SK-N-SH treated with all-trans-retinoic acid at 6 μM for 48 hours (cell line): ENCODE results near the gene MYO5C.

Source experiments
- ATAC-seq: fragments of 200-7000 bp; cut with Tn5 transposase; 3 replicates; pipeline ENCODE4 v1.9.1; 2020; ENCODE audit warnings: mild to moderate bottlenecking, moderate library complexity
- ARNTL ChIP-seq: fragments of 450-650 bp; formaldehyde crosslinking; IDR thresholded peaks from 2 replicates; pipeline ENCODE4 v1.5.0; 2020; ENCODE audit warnings: low read depth, mild to moderate bottlenecking, moderate library complexity, borderline replicate concordance
- BACH2 ChIP-seq: fragments of 250-450 bp; sonication (Bioruptor Pico); IDR thresholded peaks from 2 replicates; pipeline ENCODE4 v1.9.0; 2021; ENCODE audit warnings: mild to moderate bottlenecking, borderline replicate concordance
- CSDC2 ChIP-seq: fragments of 250-450 bp; sonication (Bioruptor Pico); IDR thresholded peaks from 2 replicates; pipeline ENCODE4 v1.5.0; 2020; ENCODE audit warnings: mild to moderate bottlenecking, moderate library complexity
- ESRRG ChIP-seq: fragments of 250-450 bp; sonication (Bioruptor Pico); IDR thresholded peaks from 2 replicates; pipeline ENCODE4 v1.6.1; 2021; ENCODE audit warnings: mild to moderate bottlenecking
- GLIS3 ChIP-seq: fragments of 250-450 bp; sonication (Bioruptor Pico); IDR thresholded peaks from 2 replicates; pipeline ENCODE4 v1.5.0; 2020; ENCODE audit warnings: mild to moderate bottlenecking, moderate library complexity
- ISL1 ChIP-seq: fragments of 250-450 bp; sonication (Bioruptor Pico); IDR thresholded peaks from 2 replicates; pipeline ENCODE4 v2.1.2; 2022; ENCODE audit warnings: mild to moderate bottlenecking, moderate library complexity
- PPARA ChIP-seq: fragments of 250-450 bp; sonication (Bioruptor Pico); IDR thresholded peaks from 2 replicates; pipeline ENCODE4 v1.5.0; 2020; ENCODE audit warnings: mild to moderate bottlenecking, borderline replicate concordance
- SNAI2 ChIP-seq: fragments of 250-450 bp; sonication (Bioruptor Pico); IDR thresholded peaks from 2 replicates; pipeline ENCODE4 v1.5.0; 2020; ENCODE audit warnings: mild to moderate bottlenecking, moderate library complexity
- TCF4 ChIP-seq: fragments of 250-450 bp; sonication (Bioruptor Pico); IDR thresholded peaks from 2 replicates; pipeline ENCODE4 v1.8.0; 2021; ENCODE audit warnings: mild to moderate bottlenecking, moderate library complexity, borderline replicate concordance
- TOX ChIP-seq: fragments of 250-450 bp; sonication (Bioruptor Pico); IDR thresholded peaks from 2 replicates; pipeline ENCODE4 v1.8.0; 2021; ENCODE audit warnings: mild to moderate bottlenecking, moderate library complexity, borderline replicate concordance
- ZC3H10 ChIP-seq: fragments of 250-450 bp; sonication (Bioruptor Pico); IDR thresholded peaks from 2 replicates; pipeline ENCODE4 v1.5.1; 2021; ENCODE audit warnings: mild to moderate bottlenecking, moderate library complexity
- ZFP3 ChIP-seq: fragments of 250-450 bp; sonication (Bioruptor Pico); IDR thresholded peaks from 2 replicates; pipeline ENCODE4 v1.5.0; 2020; ENCODE audit warnings: mild to moderate bottlenecking, moderate library complexity
- ZNF565 ChIP-seq: fragments of 450-650 bp; formaldehyde crosslinking; conservative IDR thresholded peaks from 2 replicates; pipeline ENCODE4 v1.5.0; 2020; ENCODE audit warnings: low read depth, mild to moderate bottlenecking, moderate library complexity
- ZNF70 ChIP-seq: fragments of 450-650 bp; formaldehyde crosslinking; IDR thresholded peaks from 2 replicates; pipeline ENCODE4 v1.5.0; 2020; ENCODE audit warnings: mild to moderate bottlenecking, moderate library complexity
- ZNF8 ChIP-seq: fragments of 450-650 bp; formaldehyde crosslinking; IDR thresholded peaks from 2 replicates; pipeline ENCODE4 v1.5.0; 2020; ENCODE audit warnings: mild to moderate bottlenecking, moderate library complexity
- TF ChIP-seq, protein P1 (sequence below): fragments of 250-450 bp; sonication (Bioruptor Pico); IDR thresholded peaks from 2 replicates; pipeline ENCODE4 v1.8.0; 2021; ENCODE audit warnings: low read depth, mild to moderate bottlenecking, moderate library complexity, borderline replicate concordance
- TF ChIP-seq, protein P2 (sequence below): fragments of 250-450 bp; sonication (Bioruptor Pico); IDR thresholded peaks from 2 replicates; pipeline ENCODE4 v1.8.0; 2020; ENCODE audit warnings: mild to moderate bottlenecking, moderate library complexity, borderline replicate concordance
- TF ChIP-seq, protein P3 (sequence below): fragments of 250-450 bp; sonication (Bioruptor Pico); IDR thresholded peaks from 2 replicates; pipeline ENCODE4 v1.5.0; 2020; ENCODE audit warnings: mild to moderate bottlenecking, moderate library complexity

MYO5C gene

DNA sequence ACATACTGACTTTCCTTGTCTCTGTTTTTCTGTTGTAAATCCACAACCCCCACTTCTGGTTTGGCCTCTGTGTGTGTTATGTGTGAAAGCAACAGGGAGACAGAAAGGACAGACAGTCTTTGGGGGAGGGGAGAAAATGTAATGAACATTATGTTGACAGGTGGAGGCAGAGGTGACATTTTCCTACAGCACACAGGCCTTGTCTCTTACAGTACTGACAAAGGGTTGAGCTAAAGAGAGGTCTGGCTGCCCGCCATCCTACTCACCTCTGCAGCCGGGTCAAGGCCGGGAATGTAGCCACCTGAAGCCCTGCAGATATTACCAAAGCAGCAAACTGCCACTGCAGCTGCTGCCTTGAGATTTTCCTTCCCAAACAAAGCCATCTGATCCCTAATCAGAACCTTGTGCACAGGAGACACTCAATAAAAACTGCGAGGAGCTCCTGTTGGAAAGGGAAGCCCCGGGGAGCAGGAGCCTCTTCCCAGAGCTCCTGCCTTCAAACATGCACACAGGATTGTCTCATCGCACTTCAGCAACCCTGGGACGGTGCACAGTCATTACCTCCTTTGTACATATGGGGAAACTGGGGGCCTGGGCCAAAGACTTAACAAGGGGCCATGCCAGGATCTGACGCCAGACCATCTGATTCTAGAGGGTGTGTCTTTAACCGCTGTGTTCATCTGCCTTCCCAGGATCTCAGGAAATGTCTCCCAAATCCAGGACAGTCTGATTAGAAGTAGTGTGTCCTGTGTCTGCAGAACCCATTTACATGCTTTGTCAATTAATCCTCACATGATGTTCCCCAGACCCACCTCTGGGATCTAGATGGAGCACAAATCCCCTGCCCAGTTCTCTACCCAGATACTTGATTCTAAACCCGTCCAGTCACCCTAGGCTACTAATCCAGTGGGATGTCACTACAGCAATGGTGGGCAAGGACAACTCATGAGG, 14.2 kb downstream of the MYO5C start:
- TF ChIP-seq ZFP3 (CRISPR knock-in tag) (no peak), ESRRG (no peak), ZC3H10 (CRISPR knock-in tag) (no peak), BACH2 (CRISPR knock-in tag) (no peak), ZNF8 (CRISPR knock-in tag) (no peak), TOX (CRISPR knock-in tag) (no peak), TCF4 (CRISPR knock-in tag) (no peak), ARNTL (CRISPR knock-in tag) (no peak)
- TF ChIP-seq, protein P1, sequence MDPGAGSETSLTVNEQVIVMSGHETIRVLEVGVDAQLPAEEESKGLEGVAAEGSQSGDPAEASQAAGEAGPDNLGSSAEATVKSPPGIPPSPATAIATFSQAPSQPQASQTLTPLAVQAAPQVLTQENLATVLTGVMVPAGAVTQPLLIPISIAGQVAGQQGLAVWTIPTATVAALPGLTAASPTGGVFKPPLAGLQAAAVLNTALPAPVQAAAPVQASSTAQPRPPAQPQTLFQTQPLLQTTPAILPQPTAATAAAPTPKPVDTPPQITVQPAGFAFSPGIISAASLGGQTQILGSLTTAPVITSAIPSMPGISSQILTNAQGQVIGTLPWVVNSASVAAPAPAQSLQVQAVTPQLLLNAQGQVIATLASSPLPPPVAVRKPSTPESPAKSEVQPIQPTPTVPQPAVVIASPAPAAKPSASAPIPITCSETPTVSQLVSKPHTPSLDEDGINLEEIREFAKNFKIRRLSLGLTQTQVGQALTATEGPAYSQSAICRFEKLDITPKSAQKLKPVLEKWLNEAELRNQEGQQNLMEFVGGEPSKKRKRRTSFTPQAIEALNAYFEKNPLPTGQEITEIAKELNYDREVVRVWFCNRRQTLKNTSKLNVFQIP (CRISPR knock-in tag): no peak
- TF ChIP-seq, protein P2, sequence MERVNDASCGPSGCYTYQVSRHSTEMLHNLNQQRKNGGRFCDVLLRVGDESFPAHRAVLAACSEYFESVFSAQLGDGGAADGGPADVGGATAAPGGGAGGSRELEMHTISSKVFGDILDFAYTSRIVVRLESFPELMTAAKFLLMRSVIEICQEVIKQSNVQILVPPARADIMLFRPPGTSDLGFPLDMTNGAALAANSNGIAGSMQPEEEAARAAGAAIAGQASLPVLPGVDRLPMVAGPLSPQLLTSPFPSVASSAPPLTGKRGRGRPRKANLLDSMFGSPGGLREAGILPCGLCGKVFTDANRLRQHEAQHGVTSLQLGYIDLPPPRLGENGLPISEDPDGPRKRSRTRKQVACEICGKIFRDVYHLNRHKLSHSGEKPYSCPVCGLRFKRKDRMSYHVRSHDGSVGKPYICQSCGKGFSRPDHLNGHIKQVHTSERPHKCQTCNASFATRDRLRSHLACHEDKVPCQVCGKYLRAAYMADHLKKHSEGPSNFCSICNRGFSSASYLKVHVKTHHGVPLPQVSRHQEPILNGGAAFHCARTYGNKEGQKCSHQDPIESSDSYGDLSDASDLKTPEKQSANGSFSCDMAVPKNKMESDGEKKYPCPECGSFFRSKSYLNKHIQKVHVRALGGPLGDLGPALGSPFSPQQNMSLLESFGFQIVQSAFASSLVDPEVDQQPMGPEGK (CRISPR knock-in tag): no peak
- TF ChIP-seq, all 23 proteins: peak for 0
- ATAC-seq: no peak

DNA sequence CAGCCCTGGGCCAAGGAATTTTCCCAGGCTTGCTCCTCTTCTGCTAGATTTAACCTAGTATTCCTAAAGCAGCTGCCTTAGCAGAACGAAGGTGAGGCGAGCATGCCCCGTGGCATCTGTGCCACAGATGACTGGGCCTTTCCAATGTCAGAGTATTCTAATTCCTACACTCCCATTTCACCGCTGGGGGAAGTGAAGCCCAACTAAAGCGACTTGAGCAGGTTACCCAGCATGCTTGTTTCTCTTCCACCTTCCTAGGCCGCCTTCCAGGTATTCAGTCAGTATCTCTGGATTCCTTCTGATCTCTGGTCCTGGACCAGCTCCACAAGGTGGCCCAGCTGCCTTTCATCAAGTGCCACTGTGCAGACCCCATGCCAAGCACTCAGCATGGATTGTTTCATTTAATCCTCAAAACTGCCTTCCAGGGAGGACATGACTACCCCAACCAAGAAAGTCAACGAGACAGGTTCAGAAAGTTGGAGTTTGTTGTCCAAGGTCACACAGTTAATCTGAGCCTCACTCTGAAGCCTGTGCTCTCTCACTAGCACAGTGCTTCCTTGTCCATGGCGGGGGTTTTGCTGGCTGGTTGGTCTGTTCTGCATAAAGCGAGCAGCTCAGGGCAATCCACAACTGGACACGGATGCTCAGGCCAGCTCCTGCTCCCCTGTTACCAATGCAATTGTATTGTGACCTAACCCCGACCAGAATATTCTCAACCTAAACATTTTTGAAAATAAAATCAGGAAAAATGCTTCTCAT, 15.1 kb downstream of the MYO5C start:
- ATAC-seq: no peak
- TF ChIP-seq, protein P3, sequence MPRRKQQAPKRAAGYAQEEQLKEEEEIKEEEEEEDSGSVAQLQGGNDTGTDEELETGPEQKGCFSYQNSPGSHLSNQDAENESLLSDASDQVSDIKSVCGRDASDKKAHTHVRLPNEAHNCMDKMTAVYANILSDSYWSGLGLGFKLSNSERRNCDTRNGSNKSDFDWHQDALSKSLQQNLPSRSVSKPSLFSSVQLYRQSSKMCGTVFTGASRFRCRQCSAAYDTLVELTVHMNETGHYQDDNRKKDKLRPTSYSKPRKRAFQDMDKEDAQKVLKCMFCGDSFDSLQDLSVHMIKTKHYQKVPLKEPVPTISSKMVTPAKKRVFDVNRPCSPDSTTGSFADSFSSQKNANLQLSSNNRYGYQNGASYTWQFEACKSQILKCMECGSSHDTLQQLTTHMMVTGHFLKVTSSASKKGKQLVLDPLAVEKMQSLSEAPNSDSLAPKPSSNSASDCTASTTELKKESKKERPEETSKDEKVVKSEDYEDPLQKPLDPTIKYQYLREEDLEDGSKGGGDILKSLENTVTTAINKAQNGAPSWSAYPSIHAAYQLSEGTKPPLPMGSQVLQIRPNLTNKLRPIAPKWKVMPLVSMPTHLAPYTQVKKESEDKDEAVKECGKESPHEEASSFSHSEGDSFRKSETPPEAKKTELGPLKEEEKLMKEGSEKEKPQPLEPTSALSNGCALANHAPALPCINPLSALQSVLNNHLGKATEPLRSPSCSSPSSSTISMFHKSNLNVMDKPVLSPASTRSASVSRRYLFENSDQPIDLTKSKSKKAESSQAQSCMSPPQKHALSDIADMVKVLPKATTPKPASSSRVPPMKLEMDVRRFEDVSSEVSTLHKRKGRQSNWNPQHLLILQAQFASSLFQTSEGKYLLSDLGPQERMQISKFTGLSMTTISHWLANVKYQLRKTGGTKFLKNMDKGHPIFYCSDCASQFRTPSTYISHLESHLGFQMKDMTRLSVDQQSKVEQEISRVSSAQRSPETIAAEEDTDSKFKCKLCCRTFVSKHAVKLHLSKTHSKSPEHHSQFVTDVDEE (CRISPR knock-in tag): no peak
- TF ChIP-seq ZC3H10 (CRISPR knock-in tag) (no peak), TOX (CRISPR knock-in tag) (no peak), BACH2 (CRISPR knock-in tag) (no peak), SNAI2 (CRISPR knock-in tag) (no peak), ZNF8 (CRISPR knock-in tag) (no peak), ZNF70 (CRISPR knock-in tag) (no peak), PPARA (no peak), GLIS3 (CRISPR knock-in tag) (no peak), CSDC2 (CRISPR knock-in tag) (no peak), ISL1 (no peak)
- TF ChIP-seq, protein P1 (CRISPR knock-in tag): no peak

DNA sequence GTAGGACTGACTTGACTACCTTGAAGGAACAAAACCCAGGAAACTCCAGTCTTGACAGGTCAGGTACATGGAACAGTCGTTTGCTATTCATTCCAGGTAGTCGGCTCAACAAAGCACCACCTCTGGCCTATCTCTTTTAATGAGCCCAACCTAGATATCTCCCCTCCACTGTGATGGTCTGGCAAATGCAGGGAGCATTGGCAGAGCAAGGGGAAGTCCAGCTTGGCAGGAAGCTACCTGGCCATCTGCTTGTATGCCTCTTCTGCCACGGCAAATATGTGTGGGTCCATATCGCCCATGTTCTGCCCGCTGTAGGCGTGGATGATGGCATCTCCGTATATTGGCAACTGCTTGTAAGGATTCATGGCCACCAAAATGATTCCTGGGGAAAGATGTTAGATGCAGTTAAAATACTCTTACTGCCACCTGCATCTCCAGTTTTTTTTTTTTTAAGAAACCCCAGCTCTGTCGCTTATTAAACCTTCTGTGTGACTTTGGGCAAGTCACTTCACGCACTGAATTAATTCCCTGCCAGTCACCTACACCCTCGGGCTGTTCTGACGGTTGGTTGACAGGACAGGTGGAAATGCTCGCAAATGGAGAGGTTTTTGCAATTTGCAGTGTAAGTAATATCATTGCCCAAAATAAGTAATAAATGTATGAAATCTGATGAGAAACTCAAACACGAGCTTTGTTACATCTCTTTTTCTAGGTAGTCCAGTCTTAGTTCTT, 16.8 kb downstream of the MYO5C start:
- ATAC-seq: no peak
- TF ChIP-seq TOX (CRISPR knock-in tag) (no peak), ZNF565 (CRISPR knock-in tag) (no peak), CSDC2 (CRISPR knock-in tag) (no peak)
- TF ChIP-seq, protein P3 (CRISPR knock-in tag): no peak
- TF ChIP-seq, protein P2 (CRISPR knock-in tag): no peak
